ENCODE measurements around the gene PDE11A.
A peak's percentile ranks its signal among the peaks of the same experiment; 100 is the strongest.

Gene PDE11A

DNA sequence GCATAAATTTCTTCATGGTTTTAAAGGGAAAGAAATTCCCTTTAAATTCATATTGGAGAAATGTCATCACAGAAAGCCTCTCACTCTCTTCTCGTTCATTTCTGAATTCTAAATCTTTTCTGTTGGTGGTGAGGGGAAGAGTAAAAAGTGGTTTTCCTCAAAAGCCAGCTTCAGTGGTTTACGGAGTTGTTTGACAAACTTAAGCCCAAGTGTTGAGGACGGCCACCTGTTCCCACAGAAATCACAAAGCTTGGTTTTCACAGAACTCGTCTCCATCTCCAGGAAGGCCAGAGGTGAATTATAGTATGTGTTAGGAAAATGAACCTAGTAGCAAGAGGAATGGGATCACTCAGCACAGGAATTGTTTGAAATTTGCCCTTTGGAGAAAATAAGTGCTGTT lies 316.2 kb downstream of the PDE11A start:
- no peak for DNase-seq

DNA sequence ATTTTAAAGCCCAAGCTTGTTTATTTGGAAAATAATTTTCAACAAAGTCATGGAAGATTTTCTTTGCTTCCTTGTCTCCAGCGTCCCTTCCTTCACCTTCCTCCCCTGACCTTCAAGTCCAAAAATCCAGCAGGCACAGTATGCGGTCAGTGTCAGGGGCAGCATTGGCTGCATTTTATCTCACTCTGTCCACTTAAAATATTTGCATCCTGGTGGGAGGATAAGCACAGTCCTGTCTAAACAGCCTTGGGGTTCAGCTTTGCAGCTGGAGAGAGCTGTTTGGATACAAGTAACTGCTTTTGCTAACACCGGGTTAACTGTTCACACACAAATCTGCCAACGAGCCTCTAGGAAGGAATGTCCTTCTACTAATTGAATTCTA lies 318.1 kb downstream of the PDE11A start:
- DNase-seq = no peak

DNA sequence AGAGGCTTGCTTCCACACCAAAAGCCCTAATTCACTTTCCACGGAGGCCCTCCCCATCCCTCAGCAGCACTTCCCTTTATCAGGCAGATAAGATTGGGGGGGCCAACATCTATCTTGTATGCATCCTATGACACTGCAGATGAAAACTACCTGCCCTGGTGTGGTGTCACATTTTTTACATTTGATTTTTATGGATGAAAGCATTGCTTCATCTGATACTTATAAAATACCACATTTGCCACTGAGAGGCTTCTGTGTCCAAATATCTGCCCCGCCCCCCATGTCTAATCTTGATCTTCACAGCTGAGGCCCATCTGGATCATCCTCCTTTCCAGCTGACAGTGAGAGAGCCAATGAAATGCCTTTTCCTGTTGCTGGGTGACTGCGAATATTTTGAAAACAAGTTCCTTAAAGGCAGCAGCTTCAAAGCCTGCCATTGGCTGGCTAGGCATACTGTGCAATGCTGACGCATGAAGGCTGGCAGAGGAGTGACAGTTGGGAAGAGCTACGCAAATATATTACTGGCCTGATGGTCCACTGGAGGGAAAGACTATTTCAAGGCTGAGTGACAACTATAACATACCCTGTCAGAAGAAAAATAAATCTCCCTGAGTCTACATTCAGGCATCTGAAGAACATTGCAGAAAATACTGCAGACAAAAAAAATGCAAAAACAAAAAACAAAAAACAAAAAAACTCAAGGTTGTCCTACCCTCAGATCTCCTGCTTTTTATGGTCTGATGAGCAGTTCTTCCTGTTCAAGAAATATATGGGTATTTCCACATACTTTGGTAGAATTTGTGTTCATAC lies 318.7 kb downstream of the PDE11A start:
- no peak for DNase-seq

DNA sequence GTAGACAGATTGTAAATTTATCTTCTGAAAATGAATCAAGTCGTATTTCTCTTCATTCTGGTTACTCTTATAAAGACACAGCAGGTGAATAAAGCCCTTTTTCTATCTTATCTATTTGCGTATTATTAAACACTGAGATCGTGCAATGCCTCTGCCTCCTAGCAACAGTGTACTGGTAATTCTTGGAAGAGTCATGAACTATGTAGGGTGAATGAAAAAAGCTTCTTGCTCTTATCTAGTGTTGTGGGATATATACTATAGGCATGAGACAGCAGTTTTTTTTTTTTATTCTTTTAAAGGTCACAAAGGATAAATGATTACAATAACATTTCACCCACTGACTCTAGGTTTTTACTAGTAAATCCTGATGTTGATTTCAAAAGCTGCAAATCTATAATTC lies 324.2 kb downstream of the PDE11A start:
- DNase-seq = no peak

DNA sequence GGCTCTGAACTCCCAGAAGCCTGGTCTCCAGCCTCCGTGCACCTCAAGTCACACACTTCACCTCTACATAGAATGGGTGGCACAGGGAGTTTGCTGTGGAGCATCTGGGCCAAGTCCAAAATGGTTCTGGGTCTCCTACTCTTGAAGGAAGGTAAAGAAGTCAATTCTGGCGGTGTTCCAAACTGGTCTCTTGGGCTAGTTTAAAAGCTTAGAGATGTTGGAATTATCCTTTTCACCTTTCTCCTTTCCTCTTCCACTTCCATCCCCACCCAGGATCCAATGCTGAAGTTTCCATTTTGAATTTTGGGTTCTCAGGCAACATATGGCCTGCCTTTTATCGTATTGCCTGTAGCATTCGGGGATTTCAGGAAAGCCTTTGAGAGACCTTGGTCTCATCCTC lies 325.2 kb downstream of the PDE11A start:
- no peak for DNase-seq

DNA sequence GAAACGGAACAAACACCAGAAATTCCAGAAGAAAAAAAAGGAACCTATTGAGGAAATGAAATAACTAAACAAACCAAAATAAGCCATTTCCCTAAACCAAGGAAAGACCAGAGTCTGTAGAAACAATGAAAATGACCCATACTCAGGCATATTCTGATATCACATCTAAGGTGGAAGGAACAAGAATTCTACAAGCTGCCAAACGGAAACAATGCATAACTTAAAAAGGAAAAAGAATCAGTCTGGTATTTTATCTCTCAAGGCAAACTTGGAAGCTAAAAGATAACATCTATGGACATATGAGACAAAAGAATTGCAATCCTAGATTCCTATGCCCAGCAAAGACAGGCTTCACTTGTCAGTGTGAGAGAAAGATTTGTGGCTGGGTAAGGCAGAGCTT lies 326.2 kb downstream of the PDE11A start:
- DNase-seq = no peak

DNA sequence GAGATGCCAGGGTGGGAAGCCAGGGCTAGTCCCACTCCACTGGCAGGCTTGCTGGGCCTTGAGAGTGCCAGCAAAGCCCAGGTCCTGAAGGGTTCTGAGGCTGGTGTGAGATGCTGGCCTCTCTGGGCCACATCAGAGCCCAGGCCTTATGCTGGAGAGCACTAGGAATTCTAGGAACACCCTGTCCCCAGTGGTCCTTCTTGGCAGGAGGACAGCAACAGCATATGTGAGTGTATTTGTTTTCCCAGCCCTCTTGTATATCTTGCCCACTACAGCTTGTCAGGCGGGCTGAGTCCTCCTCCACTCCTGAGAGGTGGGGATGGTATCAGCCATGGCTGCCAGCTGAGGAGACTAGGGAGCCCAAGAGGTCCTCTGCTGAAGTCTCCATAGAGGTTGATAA lies 327.0 kb downstream of the PDE11A start:
- DNase-seq = no peak

DNA sequence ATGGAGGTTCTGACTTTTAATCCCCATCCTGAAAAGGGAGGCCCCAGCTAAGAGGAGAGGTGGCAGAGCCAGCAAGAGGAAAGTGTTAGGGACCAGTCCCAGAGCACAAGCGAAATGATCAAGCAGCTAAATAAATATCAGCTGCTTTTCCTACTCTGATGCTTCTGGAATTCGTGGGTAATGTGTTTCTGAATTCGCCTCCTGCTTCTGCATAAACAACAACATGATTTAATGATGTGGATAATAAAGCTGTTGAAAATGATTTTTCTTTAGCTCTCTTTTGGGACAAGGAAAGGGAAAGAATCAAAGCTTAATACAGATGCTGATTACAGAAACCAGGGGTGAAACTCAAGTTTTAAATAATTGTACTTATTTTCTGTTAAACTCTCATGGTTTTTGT lies 329.7 kb downstream of the PDE11A start:
- DNase-seq = no peak

DNA sequence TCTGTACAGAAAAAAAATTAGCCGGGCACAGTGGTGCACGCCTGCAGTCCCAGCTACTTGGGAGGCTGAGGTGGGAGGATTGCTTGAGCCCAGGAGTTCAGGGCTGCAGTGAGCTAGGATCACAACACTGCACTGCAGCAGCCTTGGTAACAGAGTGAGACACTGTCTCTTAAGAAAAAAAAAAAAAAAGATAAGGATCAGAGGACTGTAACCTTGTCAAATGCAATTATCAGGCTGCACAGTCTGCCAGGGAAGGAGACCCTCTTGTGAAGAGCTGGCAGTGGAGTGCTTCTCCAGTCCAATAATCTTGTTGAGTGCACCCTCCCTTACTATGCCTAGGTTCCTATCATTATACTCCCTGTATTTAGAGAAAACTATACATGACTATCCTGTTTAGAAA lies 330.7 kb downstream of the PDE11A start:
- DNase-seq = no peak

DNA sequence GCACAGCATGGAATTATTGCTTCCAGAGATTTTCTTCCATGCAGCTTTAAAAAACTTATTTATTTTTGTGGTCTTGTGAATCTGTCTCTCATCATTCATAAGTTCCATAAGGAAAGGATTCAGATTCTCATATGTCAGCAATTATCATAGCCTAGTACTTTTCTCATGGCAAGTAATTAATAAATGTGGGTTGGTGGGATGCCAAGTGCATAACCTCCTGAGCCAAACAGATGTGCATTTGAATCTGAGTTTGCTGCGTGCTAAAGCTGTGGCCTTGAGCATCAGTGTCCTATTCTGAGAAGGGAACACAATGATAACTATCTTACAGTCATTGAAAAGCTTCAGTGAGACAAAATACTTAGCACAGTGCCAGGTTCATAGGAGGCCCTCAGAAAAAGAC lies 331.9 kb downstream of the PDE11A start:
- DNase-seq = no peak

DNA sequence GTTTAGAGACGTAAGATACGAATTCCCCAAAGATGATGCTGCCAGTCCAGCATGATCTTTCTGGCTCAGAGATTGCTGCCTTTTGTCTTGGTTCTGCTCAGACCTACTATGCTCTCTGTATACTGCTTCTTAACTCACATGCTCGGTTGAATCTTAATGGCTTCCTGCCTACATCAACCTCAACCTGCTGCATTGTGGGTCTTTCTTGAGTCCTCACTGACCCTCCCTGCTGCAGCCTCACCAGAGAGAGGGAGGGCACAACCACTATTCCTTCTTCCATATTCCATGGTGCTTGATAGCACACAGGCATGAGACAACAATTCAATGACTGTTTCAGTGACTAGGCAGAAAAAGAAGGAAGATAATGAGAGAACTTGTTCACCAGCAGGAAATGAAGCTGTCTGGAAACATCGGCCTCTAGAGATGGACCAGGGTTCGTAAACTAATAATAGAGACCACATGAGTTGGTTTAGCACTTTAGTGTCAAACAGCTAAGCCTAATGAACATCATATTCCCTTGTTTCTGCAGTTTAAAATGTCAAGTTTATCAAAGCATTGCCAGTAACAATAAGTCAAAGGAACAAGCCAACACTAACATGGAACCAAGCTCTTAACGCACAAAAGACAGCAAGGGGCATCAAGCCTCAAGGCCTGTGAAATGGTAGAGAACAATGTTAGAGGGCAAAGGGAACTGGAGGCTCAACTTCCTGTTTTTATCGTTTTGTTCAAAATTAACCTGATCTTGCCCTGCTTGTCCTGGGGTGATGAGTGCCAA lies 333.9 kb downstream of the PDE11A start:
- DNase-seq = no peak

DNA sequence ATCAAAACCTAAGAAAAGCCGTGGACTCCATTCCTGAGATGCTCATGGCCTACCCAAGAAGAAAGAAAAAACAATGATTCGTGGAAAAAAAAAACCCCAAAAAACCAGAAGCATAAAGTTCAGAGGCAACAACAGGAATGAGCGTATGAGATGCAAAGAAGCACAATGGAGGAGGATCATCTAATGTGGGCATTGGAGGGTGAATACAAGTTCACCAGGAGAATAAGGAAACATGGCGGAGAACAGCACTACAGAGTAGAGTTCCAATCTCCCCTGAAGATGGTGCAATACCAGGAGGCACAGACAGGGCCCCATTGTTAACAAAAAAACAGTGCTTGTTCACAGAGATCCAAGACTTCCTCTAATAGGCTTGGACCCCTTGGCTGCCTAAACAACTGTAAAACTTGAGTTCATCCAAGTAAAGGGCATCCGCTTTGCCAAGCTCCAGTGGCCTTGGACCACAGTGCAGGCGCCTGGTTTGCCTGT lies 337.2 kb downstream of the PDE11A start:
- no peak for DNase-seq

DNA sequence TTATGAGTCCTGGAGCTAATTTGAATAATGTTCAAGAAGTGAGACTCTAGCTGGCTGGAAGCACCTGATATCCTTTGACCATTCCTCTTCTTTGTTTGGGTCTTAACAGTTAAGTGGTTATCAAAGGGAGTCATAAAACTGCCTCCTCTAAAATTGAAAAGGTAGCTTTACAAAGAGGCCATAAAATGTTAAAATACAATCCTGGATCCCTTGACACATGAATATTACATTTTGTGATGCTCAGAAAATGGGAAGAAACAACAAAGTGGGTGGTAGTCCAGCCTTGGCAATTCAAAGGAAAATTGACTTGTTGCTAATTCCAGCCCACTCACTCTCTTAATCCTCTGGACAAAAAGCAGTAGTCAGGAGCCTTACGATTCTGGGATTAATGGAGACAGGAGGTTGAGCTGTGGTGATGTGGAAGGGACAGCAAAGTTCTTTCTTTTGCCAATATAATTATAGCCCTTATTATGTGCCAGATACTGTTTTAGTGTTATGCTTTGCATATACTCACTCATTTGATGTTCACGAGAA lies 339.2 kb downstream of the PDE11A start:
- DNase-seq = no peak

DNA sequence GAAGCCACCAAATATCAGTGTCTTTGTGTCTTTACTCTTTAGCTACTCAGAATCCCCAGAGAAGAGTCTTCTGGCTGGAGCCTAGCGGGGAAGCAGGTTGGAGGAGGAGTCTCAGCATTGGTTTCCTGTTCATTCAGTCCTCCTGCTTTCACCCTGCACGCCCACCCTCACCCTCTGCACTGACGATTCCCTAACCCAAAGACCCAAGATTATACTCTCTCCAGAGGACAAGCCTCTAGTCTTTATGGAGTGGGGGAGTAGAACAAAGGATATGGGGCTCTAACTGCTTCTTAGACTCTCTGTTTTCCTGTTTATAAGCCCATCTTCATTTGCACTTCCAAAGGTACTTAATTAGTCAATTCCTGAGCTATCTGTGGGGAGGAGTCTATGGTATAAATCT lies 341.2 kb downstream of the PDE11A start:
- no peak for DNase-seq

DNA sequence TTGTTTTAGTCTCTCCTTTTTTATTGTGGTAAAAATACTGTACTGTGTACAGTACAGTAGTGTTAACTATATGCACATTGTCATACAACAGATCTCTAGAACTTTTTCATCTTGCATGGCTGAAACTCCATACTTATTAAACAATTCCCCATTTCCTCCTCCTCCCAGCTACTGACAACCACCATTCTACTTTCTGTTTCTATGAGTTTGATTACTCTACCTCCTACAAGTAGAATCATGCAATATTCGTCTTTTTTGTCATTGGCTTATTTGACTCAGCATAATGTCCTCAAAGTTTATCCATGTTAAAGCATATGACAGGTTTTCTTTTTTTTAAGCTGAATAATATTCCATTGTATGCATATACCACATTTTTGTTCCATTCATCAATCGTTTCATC lies 341.8 kb downstream of the PDE11A start:
- DNase-seq = no peak

DNA sequence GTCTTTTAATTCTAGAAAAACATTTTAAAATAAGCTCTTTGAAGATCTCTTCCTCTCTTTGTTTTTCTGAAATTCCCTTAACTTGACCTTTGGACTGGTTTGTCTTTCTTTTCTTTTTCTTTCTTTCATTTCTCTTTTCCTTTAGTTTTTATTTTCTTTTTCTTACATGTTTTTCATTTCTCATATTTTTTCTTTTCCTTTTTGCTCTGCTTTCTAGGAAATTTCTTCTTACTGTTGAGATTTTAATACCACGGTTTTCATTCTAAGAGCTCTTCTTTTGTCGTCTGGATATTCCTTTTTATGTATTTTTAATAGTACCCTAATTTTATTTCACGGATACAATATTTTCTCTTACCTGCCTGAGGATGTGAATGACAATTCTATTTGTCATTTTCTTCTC lies 342.2 kb downstream of the PDE11A start:
- DNase-seq = no peak

DNA sequence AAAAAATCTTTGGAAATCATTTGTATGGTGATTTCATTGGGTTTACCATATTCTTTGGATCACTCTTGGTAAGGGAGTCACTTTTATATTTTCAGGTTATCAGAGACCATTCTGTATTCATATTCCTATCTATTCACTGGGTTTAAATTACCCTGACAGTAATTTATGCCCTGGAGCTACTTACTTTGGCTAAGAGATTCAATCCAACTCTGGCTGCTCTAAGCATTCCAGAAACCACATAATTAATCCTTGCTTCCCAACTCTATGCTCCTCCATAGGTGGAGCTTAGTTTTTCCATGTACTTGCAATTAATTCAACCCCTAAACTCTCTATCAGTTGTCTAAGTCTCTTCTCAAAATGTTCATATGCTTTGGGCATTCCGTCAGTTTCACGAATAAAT lies 343.7 kb downstream of the PDE11A start:
- no peak for DNase-seq

DNA sequence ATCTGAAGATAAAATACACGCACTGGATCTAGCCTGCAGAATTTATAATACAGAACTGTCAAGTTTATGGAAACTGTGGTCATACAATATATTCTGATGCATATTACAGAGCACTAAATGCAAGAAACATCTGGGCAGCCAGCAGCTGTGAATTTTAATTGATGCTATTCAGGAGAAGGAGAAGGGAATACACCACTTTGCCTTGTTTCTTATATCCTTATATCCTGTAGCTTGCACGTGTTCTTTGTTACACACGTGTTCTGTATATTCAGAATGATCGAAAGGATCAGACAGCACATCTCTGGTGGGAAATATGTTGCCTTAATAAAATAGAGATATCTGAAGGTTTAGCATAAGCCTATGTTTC lies 344.2 kb downstream of the PDE11A start:
- DNase-seq = no peak

DNA sequence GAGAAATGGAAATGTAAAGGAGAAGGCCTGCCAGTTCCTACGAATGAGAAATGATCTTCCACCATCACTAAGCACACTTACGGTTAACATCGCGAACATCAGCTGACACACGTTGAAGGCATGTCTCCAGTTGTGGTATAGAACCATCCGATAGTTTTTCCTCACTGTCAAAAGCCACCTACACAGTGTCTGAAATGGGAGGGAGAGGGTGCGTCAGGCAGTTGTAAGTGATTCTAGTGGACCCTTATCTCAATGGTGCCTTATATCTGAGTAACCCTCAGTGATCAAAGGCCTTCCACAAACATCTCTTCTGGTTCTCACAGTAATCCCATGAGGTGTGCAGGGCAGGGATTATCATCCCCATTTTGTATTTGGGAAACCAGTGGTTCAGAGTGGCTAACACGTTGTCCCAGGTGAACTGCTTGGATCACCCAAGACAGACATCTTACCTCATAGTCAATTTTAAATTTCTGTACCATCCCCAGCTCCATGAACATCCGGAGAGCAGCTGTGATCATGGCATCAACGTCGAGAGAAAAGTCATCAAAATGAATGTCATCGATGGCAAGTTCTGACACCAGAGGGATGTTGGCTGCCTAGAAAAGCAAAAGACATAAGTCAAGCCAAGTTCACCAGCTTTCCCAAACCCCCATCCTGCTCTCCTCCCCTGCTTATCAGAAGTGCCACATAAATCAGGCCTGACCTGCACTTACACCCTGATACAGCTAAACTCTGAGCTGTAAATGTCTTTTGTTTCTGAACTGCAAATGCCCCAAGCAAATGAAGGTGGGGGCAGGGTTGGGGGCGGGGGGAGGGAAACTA lies 344.8 kb downstream of the PDE11A start:
- no peak for DNase-seq

DNA sequence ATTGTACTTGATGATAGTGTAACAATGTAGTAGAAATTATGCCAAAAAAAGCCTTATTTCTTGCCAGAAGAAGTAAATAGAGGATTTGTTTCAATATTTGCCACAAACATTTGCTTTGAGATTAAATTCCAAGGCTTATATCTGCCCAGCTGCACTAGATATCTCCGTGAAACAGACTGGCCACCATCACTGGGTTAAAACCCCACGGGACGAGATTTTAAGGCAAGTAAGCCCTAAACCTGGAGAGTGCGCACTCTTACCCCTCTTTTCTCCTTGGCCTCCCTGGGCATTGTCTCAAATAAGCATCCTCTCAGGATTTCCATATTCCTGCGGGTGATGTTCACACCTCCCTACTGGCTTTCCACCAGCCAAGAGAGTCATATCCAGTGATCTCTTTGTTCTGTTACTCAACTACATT lies 345.6 kb downstream of the PDE11A start:
- DNase-seq = no peak

DNA sequence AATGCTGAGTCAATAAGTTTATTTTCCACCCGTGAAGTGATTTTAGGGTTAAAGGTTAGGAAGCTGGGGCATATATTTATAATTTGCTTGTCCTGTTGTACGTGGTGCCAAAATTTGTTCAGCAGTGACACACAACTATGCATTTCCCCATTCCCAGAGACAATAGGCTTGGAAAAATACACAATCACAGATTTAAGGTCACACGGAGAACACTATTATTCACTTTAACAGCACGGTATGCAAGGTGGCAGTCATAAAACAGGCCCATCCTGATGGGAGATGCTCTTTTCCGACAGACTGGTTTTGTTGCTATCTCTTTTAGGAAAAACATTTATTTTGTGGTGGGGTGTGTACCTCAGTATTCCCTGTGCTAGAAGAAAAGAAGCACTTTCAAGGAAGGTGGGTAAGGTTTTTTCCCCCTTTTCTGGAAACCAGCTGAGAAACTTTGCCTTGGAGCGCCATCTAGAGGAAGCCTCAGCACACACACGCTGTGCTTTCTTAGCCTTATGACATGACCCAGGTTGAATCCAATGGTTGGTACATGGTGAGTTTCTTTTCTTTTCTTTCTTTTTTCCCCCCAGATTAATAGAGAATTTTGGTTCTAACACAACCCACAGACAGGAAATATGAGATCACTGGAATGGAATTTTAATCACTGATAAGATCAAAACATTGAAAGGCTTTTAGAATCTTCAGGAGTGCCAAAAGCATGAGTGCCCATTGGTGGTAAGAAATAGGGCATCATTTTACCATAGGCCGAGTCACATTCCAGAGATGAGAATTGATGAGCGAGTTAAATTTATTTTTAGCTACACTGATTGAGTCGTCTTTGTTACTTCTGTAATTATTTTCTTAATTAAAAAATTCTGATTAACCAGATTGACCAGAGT lies 347.9 kb downstream of the PDE11A start:
- DNase-seq = peak in 1 of 4 experiments; percentile 10

DNA sequence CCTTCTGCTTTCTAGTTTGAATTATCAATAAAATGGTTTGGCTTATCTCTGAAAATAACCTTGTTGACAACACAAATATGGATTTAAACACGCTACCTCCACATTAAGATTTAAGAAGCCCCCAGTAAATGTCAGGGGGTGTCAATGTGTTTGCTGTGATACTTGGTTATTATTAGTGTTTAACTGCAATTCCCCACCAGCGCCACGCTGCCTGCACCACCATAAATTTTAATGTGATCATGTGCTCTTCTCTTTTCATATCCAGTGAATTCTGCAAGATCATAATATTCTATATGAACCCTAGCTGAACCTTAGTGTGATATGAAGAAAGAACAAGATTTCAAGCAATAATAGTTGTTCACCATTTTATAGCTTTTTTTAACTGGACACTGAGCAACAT lies 349.3 kb downstream of the PDE11A start:
- DNase-seq = no peak

All from activated naive CD4-positive, alpha-beta T cell (primary cell).